Activated CD4-positive, alpha-beta T cell treated with anti-CD3 and anti-CD28 coated beads, Interleukin-10, Interleukin-2, amounts not matched to agents 100 ng/mL and 50 ng/mL, durations not matched to agents 16 hours and 8 hours (primary cell): ENCODE measurements around the gene CTNNA1.

Experiments used
- DNase-seq: peaks from one replicate; pipeline ENCODE4 v3.0.0-alpha.2; 2020

The CTNNA1 gene

DNA sequence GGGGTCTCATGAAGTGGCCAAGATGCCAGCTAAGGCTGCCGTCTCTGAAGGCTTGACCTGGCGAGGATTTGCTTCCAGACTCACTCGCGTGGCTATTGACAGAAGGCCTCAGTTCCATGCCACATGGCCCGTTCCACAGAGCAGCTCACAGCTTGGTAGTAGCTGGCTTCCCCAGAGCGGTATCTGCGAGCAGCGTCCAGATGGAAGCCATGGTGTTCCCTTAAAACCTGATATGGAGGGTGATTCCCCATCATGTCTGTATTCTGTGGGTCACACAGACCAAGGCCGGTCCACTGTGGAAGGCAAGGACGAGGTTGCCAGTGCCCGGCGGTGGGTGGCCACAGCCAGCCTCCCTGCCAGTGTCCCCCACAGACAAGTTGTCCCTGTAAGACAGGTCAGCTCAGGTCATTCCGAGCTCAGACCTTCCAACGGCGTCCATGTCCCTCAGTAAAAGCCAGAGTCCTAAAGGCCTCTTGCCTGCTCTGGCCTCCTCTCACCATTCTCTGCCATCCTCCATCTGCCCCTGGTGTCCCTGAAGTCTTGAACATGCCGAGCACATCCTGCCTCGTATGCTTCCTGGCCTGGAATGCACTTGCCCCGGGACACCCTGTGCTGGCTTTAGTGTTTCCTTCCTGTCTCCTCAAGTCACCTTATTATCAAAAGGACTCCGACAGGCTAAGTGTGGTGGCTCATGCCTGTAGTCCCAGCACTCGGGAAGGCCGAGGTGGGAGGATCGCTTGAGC, 183.2 kb downstream of the CTNNA1 start:
- DNase-seq: no peak

GRCh38 chr5:138936968-138937345, 183.7 kb downstream of the CTNNA1 start:
- DNase-seq: no peak

- no peak for DNase-seq
These were observed 184.5 kb downstream of the CTNNA1 start for GRCh38 chr5:138937392-138938387.

DNA sequence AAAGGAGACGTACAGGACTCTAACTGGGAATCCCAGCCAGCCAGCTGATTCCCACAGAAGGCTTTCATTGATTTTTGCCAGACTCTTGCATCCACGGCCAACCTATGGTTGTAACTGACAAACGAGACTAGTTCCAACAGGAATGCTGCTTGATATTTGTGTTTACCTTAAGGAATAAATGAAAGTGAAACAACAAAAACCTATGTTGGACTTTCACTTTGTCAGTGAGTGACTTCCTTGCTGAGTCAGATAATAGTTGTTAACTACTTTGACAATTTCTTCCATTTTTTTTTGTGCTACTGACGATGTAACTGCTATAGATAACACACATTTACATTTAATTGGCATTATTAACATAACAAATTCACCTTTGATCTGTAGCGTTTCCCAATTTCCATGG, 185.3 kb downstream of the CTNNA1 start:
- DNase-seq: peak; percentile 6

GRCh38 chr5:138942066-138942465, 188.8 kb downstream of the CTNNA1 start:
- no peak for DNase-seq

DNA sequence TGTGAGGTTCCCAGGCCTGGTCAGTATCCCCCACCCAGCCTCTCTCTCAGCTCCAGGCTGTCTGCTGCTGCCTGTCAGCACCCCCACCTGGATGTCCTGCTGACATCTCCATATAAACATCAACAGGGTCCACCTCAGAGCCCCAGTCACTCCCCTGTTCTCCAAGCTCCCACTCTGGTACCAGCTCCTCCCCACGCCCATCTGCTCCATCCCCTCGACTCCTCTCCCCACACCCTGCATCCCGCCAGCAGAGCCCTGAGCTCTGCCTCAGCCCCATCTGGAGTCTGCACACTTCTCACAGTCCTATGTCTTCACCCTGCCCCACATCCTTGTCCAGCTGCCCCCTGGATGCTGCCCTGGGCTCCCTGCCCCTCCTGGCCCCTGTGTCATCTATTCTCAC, 189.6 kb downstream of the CTNNA1 start:
- DNase-seq: no peak

GRCh38 chr5:138943599-138944173, 190.5 kb downstream of the CTNNA1 start:
- DNase-seq: no peak

DNA sequence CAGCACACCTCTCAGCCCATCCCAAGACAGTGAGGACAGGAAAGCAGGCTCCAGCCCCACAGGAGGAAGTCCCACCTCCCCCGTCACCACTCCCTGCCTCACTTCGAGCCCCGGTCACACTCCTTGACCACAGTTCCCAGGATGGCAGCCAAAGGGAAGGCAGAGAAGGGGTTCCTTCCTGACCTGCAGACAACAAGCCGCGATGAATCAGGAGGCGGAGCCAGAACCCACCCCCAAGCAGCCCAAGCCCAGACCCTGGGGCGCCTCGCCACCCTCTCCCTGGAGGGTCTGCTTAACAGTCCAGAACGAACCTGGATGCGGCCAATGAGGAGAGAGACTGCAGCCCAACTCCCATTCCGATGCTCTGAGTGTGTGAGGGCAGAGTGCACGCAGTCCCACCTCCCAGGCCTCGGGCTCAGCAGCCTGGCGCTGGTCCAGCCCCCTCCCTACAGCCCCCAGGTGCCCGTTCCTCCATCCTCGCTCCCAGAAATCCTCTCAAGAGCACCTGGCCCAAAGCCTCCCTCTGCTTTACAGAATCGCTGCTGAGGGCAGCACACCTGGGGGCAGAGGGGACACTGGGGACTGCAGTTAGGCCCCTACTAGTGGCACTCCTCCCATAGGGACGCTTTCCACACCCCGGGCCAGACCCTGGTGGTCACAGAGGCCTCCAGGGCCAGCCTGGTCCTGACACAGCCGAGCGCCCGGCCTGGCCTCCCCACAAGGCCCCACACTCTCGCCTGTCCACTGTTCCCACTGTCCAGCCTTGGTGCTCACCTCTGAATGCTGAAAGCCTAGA, 191.5 kb downstream of the CTNNA1 start:
- DNase-seq: no peak

GRCh38 chr5:138945421-138946240, 192.4 kb downstream of the CTNNA1 start:
- no peak for DNase-seq

- DNase-seq: no peak
These were observed 193.0 kb downstream of the CTNNA1 start for GRCh38 chr5:138946241-138946623.

DNA sequence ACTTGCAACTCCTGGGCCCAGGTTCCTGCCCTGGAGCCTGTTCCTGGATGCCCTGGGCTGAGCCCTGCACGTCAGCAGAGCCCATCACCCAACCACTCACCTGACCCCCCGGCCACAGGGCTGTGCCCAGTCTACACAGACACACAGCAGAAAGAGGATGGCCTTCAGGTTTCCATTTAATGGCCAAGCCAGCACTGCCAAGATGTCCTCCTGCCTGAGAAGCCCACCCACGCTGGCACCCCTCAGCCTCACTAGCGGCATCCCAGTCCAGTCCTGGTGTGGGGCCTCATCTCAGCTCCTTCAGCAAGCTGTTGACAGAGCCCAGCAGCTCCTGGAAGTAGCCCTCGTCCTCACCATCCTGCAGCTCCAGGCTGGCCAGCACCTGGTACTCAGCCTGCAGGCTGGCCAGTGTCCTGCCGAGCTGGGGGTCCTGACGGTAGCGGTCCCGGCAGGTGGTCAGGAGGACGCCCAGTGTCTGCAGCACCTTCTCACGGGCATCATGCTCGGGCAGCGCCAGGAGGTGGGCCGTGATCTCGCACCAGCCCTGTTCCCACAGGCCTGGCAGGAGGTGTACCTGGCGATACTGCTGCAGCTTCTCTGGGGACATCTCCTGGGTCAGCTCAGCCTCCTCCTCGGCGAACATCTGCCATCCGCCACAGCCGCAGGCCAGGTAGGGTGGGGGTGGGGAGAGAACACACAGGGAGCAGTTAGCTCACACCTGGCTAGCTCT, 193.8 kb downstream of the CTNNA1 start:
- no peak for DNase-seq

GRCh38 chr5:138947780-138948179, 194.6 kb downstream of the CTNNA1 start:
- no peak for DNase-seq

DNA sequence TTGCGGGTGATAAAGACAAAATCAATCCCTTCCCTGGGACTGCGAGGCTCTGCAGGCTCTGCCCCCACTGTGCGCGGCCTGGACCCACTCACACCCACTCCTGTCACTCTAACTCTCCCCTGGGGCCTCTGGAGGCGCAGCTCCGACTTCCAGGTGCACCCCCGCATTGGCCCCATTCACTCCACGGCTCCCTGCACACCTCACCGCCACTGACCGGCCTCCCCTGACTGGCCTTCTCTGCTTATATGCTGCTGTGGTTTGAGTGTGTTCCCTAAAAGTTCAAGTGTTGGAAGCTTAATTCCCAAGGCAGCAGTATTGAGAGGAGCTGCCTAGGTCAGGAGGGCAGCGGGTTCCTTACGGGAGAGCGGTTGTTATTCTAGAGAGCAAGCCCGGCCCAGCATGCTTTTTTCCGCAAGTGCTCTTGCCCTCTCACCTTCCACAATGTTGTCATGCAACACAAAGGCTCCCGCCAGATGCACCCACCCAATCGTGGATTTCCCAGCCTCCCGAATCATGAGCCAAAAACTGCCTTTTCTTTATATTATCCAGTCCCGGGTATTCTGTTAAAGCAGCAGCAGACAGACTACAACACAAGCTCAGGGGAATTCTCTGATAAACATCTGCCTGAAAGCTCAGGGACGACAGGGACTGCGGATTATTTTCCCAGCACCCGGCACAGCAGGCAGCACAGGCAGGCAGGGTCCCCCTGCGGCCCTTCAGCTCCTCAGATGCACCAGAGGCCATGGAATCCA, 195.4 kb downstream of the CTNNA1 start:
- no peak for DNase-seq

DNA sequence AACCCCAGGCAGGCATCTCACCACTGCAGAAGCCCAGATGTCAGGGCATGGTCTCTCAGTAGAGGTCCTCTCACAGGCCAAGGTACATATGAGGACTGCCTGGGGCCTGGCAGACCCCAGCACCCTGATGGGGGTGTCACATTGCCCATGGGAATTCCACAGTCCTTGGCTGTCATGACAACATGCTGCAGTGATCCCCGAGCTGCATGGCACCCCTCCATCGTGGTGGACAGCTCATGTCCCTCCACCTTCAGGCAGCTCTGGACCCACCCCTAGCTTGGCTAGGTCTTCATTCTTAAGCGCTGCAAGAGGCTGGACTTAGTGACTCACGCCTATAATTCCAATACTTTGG, 196.0 kb downstream of the CTNNA1 start:
- no peak for DNase-seq

GRCh38 chr5:138949988-138950387, 196.8 kb downstream of the CTNNA1 start:
- DNase-seq: no peak

DNA sequence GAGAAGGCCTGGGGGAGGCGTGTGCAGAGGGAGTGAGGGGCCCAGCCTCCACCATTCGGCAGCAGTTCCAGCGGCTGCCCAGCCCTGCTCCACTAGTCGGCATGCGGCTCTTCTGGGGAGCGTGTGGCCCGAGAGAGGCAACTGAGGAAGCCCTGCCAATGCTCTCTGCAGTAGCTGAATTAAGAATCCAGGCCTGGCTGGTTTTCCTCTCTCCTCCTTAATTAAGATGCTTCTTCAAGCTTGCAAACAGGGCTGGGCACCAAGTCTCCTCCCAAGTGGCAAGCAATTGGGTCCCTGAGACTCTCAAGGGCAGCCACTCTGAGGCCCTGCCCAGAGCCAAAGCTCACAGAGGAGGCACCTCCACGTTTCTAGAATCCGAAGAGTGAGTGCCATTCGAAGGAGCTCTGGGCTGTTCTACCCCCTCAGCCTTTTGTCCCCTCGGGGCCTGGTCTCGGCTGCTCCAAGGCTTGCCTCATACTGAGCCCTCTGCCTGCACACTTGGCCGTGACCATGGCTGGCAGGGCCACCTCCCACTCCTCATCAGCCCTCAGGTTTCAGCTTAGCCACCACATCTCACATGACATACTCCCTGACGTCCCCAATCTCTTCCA, 197.3 kb downstream of the CTNNA1 start:
- no peak for DNase-seq

- DNase-seq: no peak
These were observed 198.1 kb downstream of the CTNNA1 start for GRCh38 chr5:138951091-138951985.

GRCh38 chr5:138951986-138952735, 198.9 kb downstream of the CTNNA1 start:
- no peak for DNase-seq
